ENCODE measurements around the gene ZNF76. TPM values are rescaled to one million over a fixed set of nuclear protein-coding genes. Genes with fewer than 3 reads are reported as not detected.

Gene ZNF76
- total and polyA plus RNA-seq, 2 of the 13 experiments (the other 11 are each of a cell fraction or from before 2014, with no cell fraction given) = 13.2 to 26.4 TPM

- TF ChIP-seq ZIK1 (CRISPR knock-in tag; IDR thresholded peaks at IDR 0.05; ENCODE audit: borderline replicate concordance, low read depth) (peak; percentile 42; the same call in 1 of the 2 replicates), ZBTB42 (CRISPR knock-in tag; IDR thresholded peaks at IDR 0.05) (peak; percentile 87), ZNF670 (CRISPR knock-in tag; IDR thresholded peaks at IDR 0.05; ENCODE audit: borderline replicate concordance) (peak; percentile 99), SETDB1 (CRISPR knock-in tag; IDR thresholded peaks at IDR 0.05; ENCODE audit: borderline replicate concordance) (no peak), ZNF530 (CRISPR knock-in tag; IDR thresholded peaks at IDR 0.05; ENCODE audit: low read depth) (no peak), ZNF343 (CRISPR knock-in tag; IDR thresholded peaks at IDR 0.05) (peak; percentile 100), TOE1 (CRISPR knock-in tag; IDR thresholded peaks at IDR 0.05) (peak; percentile 97), MBNL3 (CRISPR knock-in tag; conservative IDR thresholded peaks at IDR 0.05) (no peak), PCBP2 (optimal IDR thresholded peaks at IDR 0.05; ENCODE audit: low read depth, low read length, poor library complexity, severe bottlenecking) (no peak), ZHX1 (CRISPR knock-in tag; IDR thresholded peaks at IDR 0.05; ENCODE audit: low read depth) (peak; percentile 98), ZNF20 (CRISPR knock-in tag; IDR thresholded peaks at IDR 0.05) (0 out of 2 replicates have a peak, but pooled peaks have one; percentile 24), ZNF703 (CRISPR knock-in tag; IDR thresholded peaks at IDR 0.05; ENCODE audit: borderline replicate concordance) (peak; percentile 94), NFIB (CRISPR knock-in tag; IDR thresholded peaks at IDR 0.05; ENCODE audit: borderline replicate concordance) (no peak), KLF9 (CRISPR knock-in tag; IDR thresholded peaks at IDR 0.05; ENCODE audit: low read depth) (peak; percentile 97), RFXANK (CRISPR knock-in tag; IDR thresholded peaks at IDR 0.05) (peak; percentile 91), ZNF570 (CRISPR knock-in tag; IDR thresholded peaks at IDR 0.05; ENCODE audit: borderline replicate concordance) (no peak), ZNF354B (CRISPR knock-in tag; IDR thresholded peaks at IDR 0.05) (peak; percentile 86; the same call in 1 of the 2 replicates), ZSCAN31 (CRISPR knock-in tag; IDR thresholded peaks at IDR 0.05; ENCODE audit: low read depth) (peak; percentile 64), NR2F2 (IDR thresholded peaks at IDR 0.05; ENCODE audit: borderline replicate concordance, low read depth) (peak; percentile 81; the same call in 1 of the 2 replicates), ZBTB4 (CRISPR knock-in tag; IDR thresholded peaks at IDR 0.05; ENCODE audit: borderline replicate concordance) (peak; percentile 89; the same call in 1 of the 2 replicates), ZBTB25 (CRISPR knock-in tag; IDR thresholded peaks at IDR 0.05) (peak; percentile 99), PAF1 (CRISPR knock-in tag; IDR thresholded peaks at IDR 0.05) (no peak), ZNF780A (CRISPR knock-in tag; IDR thresholded peaks at IDR 0.05) (peak; percentile 88; the same call in 1 of the 2 replicates)
These were observed at the start of gene ZNF76 (continued) for GRCh38 chr6:35259194-35259947.
